Islet of Langerhans (tissue), 1 donor: ENCODE measurements around the gene MBNL2.
"Not testable (repeated sequence)": the region's sequence is repeated elsewhere in the genome, so short reads cannot be mapped to it uniquely, and the experiment has no call there.

Experiments
- FAIRE-seq: peaks from one replicate; lab custom pipeline; 2011; peaks lifted over from hg19 to GRCh38; lab: Jason Lieb, UNC

MBNL2 gene, protein sequence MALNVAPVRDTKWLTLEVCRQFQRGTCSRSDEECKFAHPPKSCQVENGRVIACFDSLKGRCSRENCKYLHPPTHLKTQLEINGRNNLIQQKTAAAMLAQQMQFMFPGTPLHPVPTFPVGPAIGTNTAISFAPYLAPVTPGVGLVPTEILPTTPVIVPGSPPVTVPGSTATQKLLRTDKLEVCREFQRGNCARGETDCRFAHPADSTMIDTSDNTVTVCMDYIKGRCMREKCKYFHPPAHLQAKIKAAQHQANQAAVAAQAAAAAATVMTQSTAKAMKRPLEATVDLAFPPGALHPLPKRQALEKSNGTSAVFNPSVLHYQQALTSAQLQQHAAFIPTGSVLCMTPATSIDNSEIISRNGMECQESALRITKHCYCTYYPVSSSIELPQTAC

DNA sequence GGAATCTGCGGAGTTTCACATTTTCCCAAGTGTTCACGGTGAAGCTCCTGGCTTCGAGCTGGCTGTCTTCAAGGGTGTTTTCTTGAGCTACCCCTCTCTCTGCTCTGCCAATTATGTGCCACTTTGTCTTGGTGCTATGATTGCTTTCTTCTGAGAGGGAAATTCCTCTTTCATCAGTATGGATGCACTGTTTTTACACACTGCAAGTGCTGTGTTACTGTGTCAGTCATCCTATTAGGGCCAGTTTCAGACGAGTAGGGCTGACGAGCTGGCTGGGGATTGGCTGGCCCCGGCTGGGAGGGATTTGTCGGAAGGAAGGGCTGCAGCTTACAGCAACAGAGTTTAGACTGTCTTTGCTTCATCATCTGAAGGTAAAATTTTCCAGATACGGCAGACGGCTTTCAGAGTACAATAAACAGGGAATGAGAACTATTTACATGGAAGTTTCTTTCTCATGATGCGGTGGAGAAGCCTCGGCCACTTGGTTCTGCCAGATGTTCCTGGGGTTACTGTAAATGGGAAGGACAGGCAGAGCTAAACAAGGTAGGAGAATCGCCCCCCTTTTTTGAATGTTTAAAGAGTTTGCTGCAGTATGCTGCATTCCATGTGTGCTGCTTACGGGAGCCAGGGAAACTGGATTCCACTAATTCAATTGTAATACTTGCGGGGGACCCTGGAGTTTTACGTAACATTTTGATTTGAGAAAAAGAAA is at the start of gene MBNL2:
Gene MBNL2 (plus strand): TSS at position 345 of the 712 bp plus-strand sequence. CDS start 53,903 bp downstream, outside the sequence.
- peak; percentile 74 for FAIRE-seq

DNA sequence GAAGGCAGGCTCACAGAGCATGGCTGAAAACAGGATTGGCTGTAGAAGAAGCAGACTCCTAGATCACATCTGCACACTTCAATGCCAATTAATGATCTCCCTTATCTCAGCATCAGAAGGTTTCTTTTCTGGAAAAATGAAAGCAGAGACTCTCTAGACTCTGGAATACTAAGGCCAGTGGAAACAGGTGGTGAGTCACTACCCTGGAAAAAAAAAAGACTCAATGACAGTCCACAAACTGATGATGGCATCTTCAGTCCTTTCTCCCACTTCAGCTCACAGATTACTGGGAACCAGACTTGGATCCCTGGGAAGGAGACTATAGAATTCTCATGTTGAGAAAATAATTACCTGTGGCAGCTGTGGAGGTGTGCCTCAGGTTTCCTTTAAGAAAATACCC is 47.5 kb upstream of the MBNL2 start:
- no peak for FAIRE-seq

DNA sequence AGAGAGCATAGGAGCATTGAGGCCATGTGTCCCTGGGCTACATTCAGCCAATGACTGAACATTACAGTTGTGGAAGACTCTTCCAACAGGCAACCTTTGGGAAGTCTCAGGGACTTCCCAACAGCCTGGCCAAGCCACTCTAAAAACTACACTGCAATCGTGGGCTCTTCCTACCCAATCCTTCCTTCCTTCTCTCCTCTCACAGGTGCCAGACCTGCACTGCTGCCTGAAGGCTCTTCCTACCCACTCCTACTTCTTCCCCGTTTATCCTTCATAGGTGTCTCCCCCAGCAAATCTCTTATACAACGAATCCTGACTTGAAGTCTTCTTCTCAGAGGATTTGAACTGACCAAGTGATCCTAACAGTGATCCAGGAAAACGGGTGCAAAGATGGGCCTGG is 47.1 kb upstream of the MBNL2 start:
- no peak for FAIRE-seq

DNA sequence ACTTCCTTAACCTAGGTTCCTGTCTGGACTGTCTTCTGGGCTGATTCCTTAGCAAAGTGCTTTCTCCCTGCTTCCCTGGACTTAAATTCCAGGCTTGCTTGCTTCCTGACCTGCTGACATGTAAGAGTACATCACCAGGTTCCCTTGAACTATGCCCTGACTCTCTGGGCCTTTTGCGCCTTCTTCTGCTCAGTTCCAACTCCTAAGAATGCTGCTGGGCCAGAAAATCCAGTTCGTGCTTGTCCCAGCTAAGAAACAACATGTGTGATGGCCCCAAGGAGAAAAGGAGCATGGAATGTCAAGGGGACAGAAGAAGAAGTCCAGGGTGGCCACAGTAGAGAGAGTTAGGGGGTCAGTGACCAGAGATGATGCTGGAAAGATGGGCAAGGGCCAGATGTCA is 42.6 kb upstream of the MBNL2 start:
- no peak for FAIRE-seq

DNA sequence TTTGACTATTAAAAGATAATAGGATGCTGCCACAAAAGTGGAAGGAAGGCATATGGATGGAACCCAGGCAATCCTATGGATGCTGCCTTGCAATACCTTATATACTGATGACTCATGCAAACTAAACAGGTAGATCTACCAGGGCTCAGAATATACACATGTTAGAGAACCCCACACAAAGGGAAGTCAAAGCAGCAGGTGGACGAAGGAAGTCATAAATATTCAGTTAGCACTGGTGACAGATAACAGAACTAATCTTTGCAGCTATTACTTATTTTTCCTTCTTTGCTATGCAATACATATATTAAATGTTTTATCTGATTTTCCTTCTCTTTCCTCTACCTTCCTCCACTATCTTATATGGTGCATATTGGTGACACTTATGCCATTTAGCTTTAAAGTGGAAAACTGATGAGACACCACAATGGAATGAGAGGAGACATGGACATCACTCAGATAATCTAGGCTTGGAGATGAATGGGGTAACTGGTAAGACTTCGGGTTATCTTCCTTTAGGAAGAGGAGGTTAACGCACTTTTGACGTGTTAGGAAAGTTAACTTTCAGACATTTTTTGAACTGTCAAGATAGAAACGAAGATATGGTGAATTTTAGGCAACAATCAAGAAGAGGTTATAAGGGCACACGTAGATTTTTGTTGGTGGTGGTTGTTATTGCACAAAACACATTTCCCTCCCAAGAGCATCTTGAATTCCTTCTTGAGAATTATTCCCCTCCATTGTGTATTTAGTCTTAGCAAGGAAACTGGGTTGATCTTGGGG is 39.8 kb upstream of the MBNL2 start:
- no peak for FAIRE-seq

DNA sequence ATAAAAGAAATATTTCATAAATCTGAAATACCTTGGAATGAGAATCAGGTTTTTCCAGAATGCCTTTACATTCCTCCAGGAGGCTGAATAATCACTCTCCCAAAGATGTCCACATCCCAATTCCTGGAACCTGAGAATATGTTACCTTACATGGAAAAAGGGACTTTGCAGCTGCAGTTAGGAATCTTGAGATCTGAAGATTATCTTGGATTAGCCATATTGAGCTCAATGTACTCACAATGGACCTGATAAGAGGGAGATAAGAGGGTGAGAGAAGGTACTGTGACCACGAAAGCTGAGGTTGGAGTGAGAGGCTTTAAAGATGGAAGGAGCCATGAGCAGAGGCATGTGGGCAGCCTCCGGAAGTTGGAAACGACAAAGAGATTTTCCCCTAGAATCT is 36.8 kb upstream of the MBNL2 start:
- FAIRE-seq = no peak

DNA sequence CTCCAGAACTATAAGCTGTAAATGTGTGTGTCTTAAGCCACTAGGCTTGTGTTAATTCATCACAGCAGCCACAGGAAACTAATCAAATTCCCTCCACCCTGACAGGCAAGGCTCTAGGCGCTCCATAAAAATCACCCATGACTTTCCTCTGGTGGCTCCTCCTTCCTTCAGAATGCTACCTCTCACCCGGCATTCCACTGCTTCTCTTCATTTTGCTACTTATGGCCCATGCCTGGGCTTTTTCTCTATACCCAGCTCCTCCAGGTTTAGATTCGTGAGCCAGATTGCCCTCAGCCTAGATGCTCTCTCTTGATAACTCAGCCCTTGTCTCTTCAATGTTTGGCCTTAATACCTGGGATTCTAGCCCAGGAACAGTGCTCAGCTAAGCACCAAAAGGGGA is 36.4 kb upstream of the MBNL2 start:
- FAIRE-seq = no peak

DNA sequence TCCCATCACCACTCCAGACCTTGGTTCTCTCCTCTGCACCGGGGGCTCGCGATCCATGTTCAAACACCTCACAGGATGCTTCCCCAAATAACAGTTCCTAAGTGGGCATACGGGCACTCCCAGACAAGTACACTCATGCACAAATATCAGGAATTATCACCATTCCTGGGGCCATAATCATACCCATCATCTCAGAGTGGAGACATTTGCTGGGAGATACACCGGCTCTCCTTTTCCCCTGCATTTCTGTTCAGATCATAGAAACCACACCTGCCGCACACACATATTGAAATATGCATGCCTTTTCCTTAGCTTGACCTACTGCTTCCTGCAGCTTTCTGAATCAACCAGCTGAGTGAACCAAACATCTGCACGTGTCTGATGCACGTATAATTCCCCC is 33.9 kb upstream of the MBNL2 start:
- no peak for FAIRE-seq

DNA sequence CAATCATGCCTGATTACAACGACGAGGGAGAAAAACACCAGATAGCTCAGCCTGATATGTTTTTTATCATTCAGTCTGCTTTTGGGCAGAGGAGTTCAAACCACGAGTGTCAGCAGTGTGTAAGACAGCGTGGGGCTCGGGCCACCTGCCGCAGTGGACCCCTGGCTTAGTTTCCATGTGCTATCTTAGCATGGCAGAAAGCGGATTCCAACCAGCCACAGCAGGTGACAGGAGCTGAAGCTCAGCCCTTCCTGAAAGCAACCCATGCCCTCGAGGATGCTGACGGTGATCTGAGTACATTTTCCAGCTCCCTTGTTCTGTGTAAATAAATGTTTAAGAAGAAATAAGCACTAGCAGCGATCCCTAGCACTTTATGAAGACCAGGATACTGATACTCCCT is 32.2 kb upstream of the MBNL2 start:
- FAIRE-seq = peak; percentile 69

DNA sequence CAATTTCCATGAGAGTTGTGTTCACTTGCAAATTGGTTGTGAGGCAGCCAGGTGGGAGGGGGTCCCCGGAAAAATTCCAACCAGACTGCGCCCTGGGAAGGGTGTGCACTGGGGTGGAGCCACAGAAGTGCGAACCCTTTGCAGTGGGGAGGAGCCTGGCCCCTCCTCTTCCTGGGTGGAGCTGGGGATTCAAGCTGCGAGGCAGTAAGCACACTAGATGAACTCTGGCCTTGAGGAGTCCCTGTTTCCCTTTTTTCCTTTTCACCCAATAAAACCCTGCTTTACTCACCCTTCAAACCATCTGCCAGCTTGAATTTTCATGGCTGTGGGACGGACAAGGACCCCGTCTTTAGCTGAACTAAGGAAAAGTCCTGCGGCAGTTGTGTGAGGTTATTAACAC is 31.0 kb upstream of the MBNL2 start:
- FAIRE-seq = no peak

DNA sequence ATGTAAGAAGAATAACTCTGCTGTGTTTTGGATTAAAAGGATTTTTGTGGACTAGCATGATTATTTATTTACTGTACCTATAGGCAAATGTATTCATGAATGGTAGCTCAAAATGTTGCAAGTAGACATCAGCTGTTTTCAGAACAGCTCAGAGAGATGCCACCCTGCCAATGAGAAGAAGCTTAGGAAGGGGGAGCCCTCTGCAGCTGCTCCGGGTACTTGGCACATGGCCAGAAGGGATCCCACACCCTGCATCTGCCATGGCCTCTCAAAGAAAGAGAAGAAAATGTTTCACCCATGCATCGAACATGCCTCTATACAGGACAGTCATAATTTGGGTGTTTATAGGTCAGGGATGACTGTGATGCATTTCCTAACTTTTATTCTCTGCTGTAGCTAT is 30.5 kb upstream of the MBNL2 start:
- no peak for FAIRE-seq

DNA sequence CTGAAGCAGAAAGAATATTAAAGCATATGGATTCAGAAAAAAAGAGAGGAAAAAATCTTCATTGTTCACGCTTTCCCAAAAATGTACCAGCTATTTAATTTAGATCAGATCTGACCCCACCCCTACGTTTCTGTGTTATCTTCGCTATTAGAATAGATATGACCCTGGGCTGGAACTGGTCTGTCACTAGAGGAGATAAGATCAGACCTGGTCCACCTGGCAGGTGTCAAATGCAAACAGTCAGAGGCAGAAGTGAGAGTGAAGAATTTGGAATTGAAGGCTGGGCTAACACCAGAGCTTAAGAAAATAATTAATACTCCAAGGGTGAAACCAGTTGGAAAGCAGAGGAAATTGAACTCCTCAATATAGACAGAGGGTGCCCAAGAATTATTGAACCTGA is 30.0 kb upstream of the MBNL2 start:
- FAIRE-seq = no peak

DNA sequence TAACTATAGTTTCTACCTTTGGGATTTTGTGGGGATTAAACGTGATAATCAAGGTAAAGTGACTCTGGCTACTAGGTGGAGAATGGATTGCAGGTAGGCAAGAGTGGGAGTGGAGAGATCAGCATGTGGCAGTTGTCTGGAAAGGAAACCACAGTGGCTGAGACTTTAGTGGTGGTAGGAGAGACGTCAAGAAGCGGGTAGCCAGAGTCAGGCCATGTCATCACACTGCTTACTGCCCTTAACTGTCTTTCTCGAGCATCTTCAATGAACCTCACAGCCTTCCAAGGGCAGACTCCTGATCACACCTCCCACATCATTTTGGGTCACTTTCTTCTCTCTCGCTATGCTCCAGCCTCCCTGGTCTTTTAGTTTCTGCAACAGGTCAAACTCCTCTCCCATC is 28.6 kb upstream of the MBNL2 start:
- no peak for FAIRE-seq

DNA sequence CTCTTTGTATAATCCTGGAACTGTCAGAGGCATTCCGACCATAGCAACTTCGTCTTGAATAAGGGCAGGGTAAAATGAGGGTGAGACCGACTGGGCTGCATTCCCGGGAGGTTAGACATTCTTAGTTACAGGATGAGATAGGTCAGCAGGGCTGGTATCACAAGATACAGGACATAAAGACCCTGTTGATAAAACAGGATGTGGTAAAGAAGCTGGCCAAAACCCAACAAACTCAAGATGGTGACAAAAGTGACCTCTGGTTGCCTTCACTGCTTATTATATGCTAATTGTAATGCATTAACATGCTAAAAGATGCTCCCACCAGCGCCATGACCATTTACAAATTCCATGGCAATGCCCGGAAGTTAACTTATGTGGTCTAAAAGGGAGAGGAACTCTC is 27.7 kb upstream of the MBNL2 start:
- FAIRE-seq = no peak

DNA sequence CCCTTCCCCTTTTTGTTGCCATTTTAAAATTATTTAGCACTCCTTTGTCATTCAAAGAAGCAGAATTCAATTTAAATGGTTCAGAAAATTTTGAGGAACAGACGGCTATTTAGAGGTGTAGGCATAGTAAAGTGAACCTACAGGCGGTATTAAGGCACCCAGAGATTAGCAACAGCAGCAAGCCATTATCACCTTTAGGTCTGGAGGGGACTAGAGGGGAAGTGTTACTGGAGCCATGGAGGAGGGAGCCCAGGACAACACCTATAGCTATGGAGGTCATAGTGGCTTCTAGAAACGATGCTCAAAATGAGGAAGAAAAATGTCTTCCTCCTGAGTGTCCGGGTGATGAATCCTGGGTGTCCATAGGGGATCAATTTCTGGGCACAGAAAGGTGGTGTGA is 25.8 kb upstream of the MBNL2 start:
- no peak for FAIRE-seq

DNA sequence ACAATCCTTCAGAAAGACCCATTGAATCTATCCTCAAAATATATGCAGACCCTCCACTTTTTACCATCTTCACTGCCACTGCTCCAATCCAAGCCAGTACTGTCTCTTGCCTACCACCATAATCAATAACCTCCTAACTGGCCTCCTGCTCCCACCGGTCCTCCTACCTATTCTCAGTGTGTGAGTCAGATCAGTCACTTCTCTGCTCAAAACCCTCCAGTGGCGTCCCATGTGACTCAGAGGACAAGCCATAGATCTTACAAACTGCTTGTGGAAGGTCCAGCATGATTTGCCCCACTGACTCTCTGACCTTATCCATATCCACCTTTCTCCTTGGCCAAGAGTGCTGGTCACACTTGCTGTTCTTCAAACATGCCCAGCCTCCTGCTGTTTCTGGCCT is 23.4 kb upstream of the MBNL2 start:
- no peak for FAIRE-seq

DNA sequence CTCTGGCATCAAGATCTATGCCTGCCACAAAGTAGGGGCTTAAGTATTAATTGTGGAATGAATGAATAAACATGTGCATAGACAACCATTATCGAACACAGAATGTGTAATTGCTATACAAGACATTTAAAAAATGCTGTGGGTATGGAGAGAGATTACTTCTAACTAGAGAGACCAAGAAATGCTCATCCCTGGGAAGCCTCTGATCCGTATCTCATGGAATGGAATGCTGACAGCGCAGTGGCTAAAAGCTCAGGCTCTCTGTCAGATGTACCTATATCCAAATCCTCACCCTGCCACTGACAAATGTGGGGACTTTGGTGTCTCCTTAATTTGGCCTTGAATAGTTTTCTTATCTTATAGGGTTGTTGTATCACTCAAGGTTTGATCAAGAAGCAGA is 22.7 kb upstream of the MBNL2 start:
- no peak for FAIRE-seq

DNA sequence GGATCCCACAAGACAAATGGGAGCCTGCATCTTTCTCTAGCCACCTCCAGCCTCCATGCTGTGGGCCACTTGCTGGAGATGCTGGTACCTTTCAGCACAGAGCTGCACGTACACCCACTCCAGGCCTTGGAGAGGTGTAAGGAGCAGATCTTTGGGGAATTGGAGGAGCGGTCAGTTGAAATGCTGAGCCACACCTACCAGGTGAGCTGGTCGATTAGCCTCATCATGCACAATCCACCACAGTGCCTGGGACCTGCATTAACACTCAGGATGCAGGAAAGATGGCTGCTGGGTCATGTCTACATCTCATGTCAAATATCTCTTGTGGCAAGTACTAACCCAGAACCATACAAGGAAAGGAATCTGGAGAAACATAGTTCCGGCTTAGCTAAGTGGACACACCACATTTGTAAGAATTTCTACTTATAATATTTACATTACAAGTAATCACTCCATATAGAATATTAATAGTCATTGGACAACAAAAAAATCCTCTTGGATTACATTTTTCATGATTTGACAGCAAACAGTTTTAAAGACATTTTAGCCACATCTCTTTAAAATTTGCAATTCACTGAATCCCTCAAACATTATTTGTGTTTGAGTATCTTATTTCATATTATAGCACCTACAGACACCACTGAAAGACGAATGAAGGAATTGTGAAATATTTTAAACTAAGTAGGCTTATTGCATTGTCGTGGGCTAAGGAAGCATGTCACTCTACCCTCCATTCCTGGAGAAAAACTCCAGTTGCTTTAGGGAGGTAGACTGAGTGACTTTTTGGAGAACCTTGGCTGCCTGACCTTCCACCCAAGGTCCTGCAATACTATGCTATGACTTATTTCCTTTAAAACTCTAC is 21.8 kb upstream of the MBNL2 start:
- no peak for FAIRE-seq

DNA sequence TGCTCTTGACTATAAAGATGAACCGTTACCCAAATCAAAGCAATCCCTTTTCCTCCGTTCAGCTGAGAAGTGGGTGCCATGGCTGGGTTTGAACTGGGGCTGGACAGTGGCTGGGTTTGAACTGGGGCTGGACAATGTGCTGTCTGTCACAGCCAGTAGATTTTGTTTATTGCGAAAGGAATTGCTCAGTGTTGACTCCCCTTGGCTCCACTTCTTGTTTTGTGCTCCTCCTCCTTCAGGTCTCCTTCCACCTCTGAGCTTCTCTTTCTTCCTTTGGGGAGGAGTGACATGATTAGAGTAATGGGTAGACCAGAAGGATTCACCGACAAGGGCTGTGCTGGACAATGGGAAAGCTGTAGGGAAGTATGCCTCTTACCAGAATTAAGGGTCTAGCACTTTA is 19.4 kb upstream of the MBNL2 start:
- no peak for FAIRE-seq

DNA sequence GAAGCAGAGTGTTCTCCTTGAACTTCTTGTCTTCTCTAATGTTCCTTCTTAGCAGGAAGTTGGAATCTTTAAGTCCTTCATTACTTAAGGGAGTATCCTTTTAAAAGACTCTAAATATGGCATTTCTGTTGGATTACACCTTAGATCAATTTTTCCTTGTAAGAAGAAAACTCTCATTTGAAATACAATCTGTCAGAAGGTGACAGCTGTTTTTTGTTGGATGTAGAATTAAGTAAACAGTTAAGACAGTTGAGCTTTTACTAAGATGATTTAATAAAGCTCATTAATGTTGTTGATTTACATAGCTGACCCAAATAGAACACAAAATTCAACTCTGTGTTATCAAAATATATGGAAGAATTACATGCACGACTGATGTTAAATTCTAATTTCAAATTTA is 16.7 kb upstream of the MBNL2 start:
- peak; percentile 21 for FAIRE-seq

DNA sequence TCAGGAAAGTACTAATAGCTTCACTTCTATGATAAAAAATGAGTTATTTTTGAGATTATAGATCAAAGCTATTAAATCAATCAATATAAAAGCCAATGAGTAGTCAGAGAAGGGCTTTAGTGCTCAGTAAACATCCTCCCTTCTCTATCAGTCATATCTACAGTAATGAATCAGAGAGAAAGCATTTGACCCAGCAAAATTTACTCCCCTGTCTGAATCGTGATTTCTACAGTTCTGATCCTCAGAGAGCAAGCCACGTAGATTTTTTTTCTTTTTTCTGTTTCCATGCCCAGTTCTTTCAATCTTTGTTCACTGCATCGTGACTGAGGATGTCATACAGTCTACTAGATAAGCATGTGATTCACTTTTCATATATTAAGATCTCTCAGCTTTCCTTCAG is 16.2 kb upstream of the MBNL2 start:
- peak; percentile 97 for FAIRE-seq

DNA sequence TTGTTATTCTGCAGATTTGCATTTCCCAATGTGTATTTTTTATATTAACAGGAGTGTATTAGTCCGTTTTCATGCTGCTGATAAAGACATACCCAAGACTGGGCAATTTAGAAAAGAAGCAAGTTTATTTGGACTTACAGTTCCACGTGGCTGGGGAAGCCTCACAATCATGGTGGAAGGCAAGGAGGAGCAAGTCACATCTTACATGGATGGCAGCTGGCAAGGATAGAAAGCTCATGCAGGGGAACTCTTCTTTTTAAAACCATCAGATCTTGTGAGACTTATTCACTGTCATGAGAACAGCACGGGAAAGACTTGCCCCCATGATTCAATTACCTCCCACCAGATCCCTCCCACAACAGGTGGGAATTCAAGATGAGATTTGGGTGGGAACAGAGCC is 14.9 kb upstream of the MBNL2 start:
- FAIRE-seq = not testable (repeated sequence)
